ENCODE data around the gene C1GALT1. TPM values are rescaled to one million over a fixed set of nuclear protein-coding genes. Genes with fewer than 3 reads are reported as not detected.

C1GALT1 gene
- total and polyA plus RNA-seq, 2 donors (not counting 3 experiments of a cell fraction or from before 2014, with no cell fraction given) = 18.3 to 31.1 TPM

DNA sequence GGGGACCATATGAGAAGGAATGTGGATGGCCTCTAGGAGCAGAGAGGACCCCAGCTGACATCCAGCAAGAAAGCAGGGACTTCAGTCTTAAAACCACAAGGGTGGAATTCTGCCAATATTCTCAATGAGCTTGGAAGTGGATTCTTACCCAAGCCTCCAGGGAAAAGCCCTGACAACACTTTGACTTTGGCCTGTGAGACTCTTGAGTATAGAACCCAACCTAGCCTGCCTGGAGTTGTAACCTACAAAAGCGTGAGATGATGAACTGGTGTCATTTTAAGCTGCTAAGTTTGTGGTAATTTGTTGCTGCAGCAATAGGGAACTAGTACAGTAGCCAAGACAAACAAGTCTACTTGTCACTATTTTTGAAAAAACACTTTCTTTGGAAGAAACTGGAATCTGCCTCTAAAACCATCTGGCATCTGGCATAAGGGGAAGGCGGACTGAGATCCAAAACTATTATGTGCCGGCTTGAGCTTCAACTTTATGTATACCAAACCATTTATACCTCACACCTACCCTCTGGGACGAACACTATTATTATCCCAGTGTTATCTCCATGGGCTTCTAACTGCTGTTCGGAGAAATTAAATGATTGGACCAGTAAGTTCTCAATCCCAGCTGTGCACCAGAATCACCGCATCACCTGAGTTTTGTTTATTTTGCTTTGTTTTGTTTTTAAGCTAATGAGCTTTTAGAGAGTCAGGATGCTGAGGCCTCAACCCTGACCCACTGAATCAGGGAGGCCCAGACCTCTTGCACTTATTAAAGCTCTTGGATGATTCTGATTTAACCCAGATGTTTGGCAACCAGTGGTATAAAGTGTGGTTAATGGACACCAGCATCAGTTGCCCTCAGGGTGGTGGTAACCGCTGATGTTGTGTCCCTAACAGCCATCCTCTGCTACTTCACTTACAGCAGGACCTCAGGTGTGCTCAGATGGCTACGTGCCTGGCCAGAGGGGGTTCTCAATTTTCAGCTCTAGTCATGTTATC lies 83.0 kb downstream of the C1GALT1 start:
- no peak overlapping the region for H3K9ac ChIP-seq (replicated peaks; ENCODE audit: extremely low read depth, insufficient read depth, low read length)
- H3K4me1 ChIP-seq (ENCODE audit: control insufficient read depth, extremely low read depth, insufficient read depth, low read length) = no peaks in the 10 kb centered on the region
- no TSS peak for BruUV-seq (replicated peaks)
- no peaks in the 10 kb centered on the region for H4K20me1 ChIP-seq (replicated peaks; ENCODE audit: control insufficient read depth, extremely low read depth, insufficient read depth, low read length)
- H3K79me2 ChIP-seq (ENCODE audit: control insufficient read depth, insufficient read depth, low read length) = no peaks in the 10 kb centered on the region
- POLR2A ChIA-PET = no interaction called here
- CTCF ChIA-PET = interaction anchor here (1.1 kb wide), 1 partner anchor 22 kb away, joined by 3 read pairs; no protein-coding TSS in a partner anchor
- H3K27me3 ChIP-seq (ENCODE audit: control insufficient read depth in 2 of 2, insufficient read depth in 2 of 2, low read length in 2 of 2) = peaks cover 0 to 2% of the 10 kb centered on the region in 2 experiments
- no peaks in the 10 kb centered on the region for H3K9me3 ChIP-seq (replicated peaks; ENCODE audit: control insufficient read depth, insufficient read depth, low read length)
- TF ChIP-seq POLR2AphosphoS5 (IDR thresholded peaks at IDR 0.05; ENCODE audit: insufficient read depth, low read depth, low read length) = no peak
- TF ChIP-seq MYC (IDR thresholded peaks at IDR 0.05; ENCODE audit: low read depth, low read length) = no peak
- TF ChIP-seq JUN (IDR thresholded peaks at IDR 0.05; ENCODE audit: borderline replicate concordance, insufficient read depth, insufficient read length, low read depth) = no peak
- TF ChIP-seq FOS (IDR thresholded peaks at IDR 0.05; ENCODE audit: borderline replicate concordance, insufficient read depth, low read length) = no peak
- TF ChIP-seq GATA2 (IDR thresholded peaks at IDR 0.05; ENCODE audit: insufficient read depth, insufficient read length, low read depth, low read length) = no peak
- TF ChIP-seq, protein P1, sequence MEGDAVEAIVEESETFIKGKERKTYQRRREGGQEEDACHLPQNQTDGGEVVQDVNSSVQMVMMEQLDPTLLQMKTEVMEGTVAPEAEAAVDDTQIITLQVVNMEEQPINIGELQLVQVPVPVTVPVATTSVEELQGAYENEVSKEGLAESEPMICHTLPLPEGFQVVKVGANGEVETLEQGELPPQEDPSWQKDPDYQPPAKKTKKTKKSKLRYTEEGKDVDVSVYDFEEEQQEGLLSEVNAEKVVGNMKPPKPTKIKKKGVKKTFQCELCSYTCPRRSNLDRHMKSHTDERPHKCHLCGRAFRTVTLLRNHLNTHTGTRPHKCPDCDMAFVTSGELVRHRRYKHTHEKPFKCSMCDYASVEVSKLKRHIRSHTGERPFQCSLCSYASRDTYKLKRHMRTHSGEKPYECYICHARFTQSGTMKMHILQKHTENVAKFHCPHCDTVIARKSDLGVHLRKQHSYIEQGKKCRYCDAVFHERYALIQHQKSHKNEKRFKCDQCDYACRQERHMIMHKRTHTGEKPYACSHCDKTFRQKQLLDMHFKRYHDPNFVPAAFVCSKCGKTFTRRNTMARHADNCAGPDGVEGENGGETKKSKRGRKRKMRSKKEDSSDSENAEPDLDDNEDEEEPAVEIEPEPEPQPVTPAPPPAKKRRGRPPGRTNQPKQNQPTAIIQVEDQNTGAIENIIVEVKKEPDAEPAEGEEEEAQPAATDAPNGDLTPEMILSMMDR (IDR thresholded peaks at IDR 0.05; ENCODE audit: extremely low read depth in 1 of 2, insufficient read depth in 1 of 2, low read depth in 1 of 2, low read length in 2 of 2) = no peak
- TF ChIP-seq POLR2A (IDR thresholded peaks at IDR 0.05; ENCODE audit: low read depth, low read length) = no peak
- no peaks in the 10 kb centered on the region for H3K9me1 ChIP-seq (replicated peaks; ENCODE audit: control insufficient read depth, extremely low read depth, insufficient read depth, low read length)
- DNase-seq (ENCODE audit: low read depth, low spot score) = no peak
- no peaks in the 10 kb centered on the region for H3K36me3 ChIP-seq (ENCODE audit: control insufficient read depth in 2 of 2, extremely low read depth in 1 of 2, insufficient read depth in 2 of 2, low read length in 2 of 2)
- no peak overlapping the region for H3K4me3 ChIP-seq (replicated peaks in 1 of 3; ENCODE audit: insufficient read depth in 1 of 3, low read depth in 1 of 3, low read length in 3 of 3)
- H2AFZ ChIP-seq (ENCODE audit: low read depth, low read length) = no peak overlapping the region
- H3K4me2 ChIP-seq (ENCODE audit: insufficient read depth, low read length) = no peak overlapping the region
- intact Hi-C loops (cut with micrococcal nuclease) = no loop called here
- dilution Hi-C loops (cut with MboI; ENCODE audit: extremely low pct_ligation_motif_present, low sequenced_read_pairs) = no loop called here
- no peak for FAIRE-seq
- H3K27ac ChIP-seq (ENCODE audit: insufficient read depth, low read depth, low read length) = no peak overlapping the region

Measured in endothelial cell of umbilical vein (primary cell).